GM12891 (cell line): Measurements from ENCODE around the gene UNC5C.
"Not testable (repeated sequence)": the region's sequence is repeated elsewhere in the genome, so short reads cannot be mapped to it uniquely, and the experiment has no call there.

Source experiments
- DNase-seq: peaks from one replicate; pipeline ENCODE4 v3.0.0; 2011; ENCODE audit warnings: low spot score; ENCODE audit not compliant: insufficient read length
- FAIRE-seq: peaks from 2 replicates; lab custom pipeline; 2011; peaks lifted over from hg19 to GRCh38; lab: Jason Lieb, UNC
- PAX5 ChIP-seq: IDR thresholded peaks from 2 replicates; pipeline ENCODE4 v1.6.1; 2011; ENCODE audit warnings: low read length, moderate library complexity, mild to moderate bottlenecking; ENCODE audit not compliant: insufficient read depth, severe bottlenecking
- POLR2A ChIP-seq: IDR thresholded peaks from 2 replicates; pipeline ENCODE4 v1.6.1; 2011; ENCODE audit warnings: low read depth, low read length, control low read depth
- POLR2AphosphoS5 ChIP-seq: IDR thresholded peaks from 2 replicates; pipeline ENCODE4 v1.6.1; 2011; ENCODE audit warnings: low read depth, low read length, control low read depth
- POU2F2 ChIP-seq: IDR thresholded peaks from 2 replicates; pipeline ENCODE4 v1.6.1; 2011; ENCODE audit warnings: low read depth, mild to moderate bottlenecking, control low read depth, low read length, moderate library complexity
- SPI1 ChIP-seq: IDR thresholded peaks from 2 replicates; pipeline ENCODE4 v1.6.1; 2011; ENCODE audit warnings: low read depth, low read length, control low read depth
- TAF1 ChIP-seq: IDR thresholded peaks from 2 replicates; pipeline ENCODE4 v1.6.1; 2011; ENCODE audit warnings: low read depth, low read length, control low read depth

The UNC5C gene

GRCh38 chr4:95186666-95187065 lies 362.1 kb downstream of the UNC5C start:
- FAIRE-seq = no peak
- TF ChIP-seq TAF1 (no peak), POU2F2 (no peak), POLR2A (no peak), PAX5 (no peak), POLR2AphosphoS5 (no peak), SPI1 (no peak)
- no peak for DNase-seq

GRCh38 chr4:95183656-95184408 lies 364.9 kb downstream of the UNC5C start:
- DNase-seq (no peak), FAIRE-seq (no peak)
- no peak for TF ChIP-seq POU2F2
- no peak for TF ChIP-seq SPI1
- no peak for TF ChIP-seq POLR2AphosphoS5
- no peak for TF ChIP-seq PAX5
- no peak for TF ChIP-seq TAF1
- no peak for TF ChIP-seq POLR2A

GRCh38 chr4:95181996-95182306 lies 366.8 kb downstream of the UNC5C start:
- no peak for DNase-seq
- TF ChIP-seq TAF1 = no peak
- 0 out of 2 replicates have a peak, but pooled peaks have one; percentile 15 for TF ChIP-seq SPI1
- FAIRE-seq = no peak

GRCh38 chr4:95181243-95181995 lies 367.4 kb downstream of the UNC5C start:
- TF ChIP-seq SPI1 (no peak), PAX5 (no peak), POLR2A (no peak), POLR2AphosphoS5 (no peak), POU2F2 (no peak), TAF1 (no peak)
- DNase-seq = no peak
- FAIRE-seq = no peak

- FAIRE-seq (no peak), DNase-seq (no peak)
- TF ChIP-seq SPI1 (no peak), PAX5 (no peak), TAF1 (no peak), POU2F2 (no peak), POLR2A (no peak), POLR2AphosphoS5 (no peak)
Measured at GRCh38 chr4:95180531-95181242, 368.1 kb downstream of the UNC5C start.

GRCh38 chr4:95178938-95179337 lies 369.8 kb downstream of the UNC5C start:
- FAIRE-seq = no peak
- TF ChIP-seq SPI1 (no peak), TAF1 (no peak), POU2F2 (no peak), POLR2A (no peak), POLR2AphosphoS5 (no peak)

GRCh38 chr4:95171377-95171776 lies 377.4 kb downstream of the UNC5C start:
- DNase-seq, FAIRE-seq: not testable (repeated sequence)

More at GRCh38 chr4:95178938-95179337, 369.8 kb downstream of the UNC5C start:
- DNase-seq = no peak

- DNase-seq (no peak), FAIRE-seq (no peak)
- TF ChIP-seq PAX5 (no peak), POLR2AphosphoS5 (no peak), SPI1 (no peak), POLR2A (no peak), POU2F2 (no peak), TAF1 (no peak)
Measured at GRCh38 chr4:95170176-95170575, 378.6 kb downstream of the UNC5C start.

- no peak for TF ChIP-seq SPI1
- no peak for TF ChIP-seq POLR2AphosphoS5
- no peak for TF ChIP-seq POLR2A
- DNase-seq (no peak), FAIRE-seq (no peak)
Measured at GRCh38 chr4:95167805-95168204, 381.0 kb downstream of the UNC5C start.

- TF ChIP-seq POU2F2 = no peak
- TF ChIP-seq POLR2AphosphoS5 = no peak
- TF ChIP-seq POLR2A = no peak
- no peak for TF ChIP-seq SPI1
- no peak for TF ChIP-seq TAF1
- no peak for TF ChIP-seq PAX5
Measured at GRCh38 chr4:95165926-95166524, 382.7 kb downstream of the UNC5C start.

More at GRCh38 chr4:95165926-95166524, 382.7 kb downstream of the UNC5C start:
- FAIRE-seq (peak; percentile 88), DNase-seq (peak; percentile 14)
